ENCODE measurements around the gene DYRK3.

DYRK3 gene

DNA sequence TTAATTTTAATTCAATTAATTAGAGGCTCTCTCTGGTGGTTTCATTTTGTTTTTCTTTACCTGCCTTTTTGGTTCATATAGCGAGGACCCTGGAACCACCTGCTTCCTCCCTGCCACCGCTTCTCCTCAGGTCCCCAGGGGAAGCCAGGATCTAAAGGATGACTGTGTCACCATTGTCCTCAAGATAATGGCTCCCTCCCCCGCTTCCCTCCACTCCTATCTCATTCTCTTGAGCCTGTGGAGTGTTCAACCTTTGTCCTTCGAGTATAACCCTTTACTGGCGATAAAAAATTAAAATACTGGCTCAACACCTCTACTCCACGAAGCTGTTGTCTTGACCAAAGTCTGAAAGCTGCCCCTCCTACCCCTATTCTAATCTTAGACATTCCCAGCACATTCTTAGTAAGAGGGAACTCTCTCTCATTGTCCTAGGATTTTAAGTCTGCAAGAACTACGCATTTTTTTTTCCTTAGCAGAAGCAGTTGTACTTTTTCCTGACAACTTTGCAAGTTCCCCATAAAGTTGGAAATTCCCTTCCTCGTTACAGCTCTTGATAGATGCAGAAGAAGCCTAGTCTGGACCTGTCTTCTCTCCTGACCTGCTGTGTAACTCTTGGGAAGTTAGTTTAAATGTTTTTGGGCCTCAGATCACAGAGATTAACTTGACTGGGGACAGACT is 36.8 kb downstream of the DYRK3 start:
- WGBS, 2 experiments (ENCODE audit: insufficient coverage in 2 of 2), result 47 to 61% methylated on average over 7 of the region's 8 CpGs
- no peaks in the 10 kb centered on the region for H3K36me3 ChIP-seq (ENCODE audit: control insufficient read depth, insufficient read depth, low read length)
- no peaks in the 10 kb centered on the region for H3K9me3 ChIP-seq (ENCODE audit: control insufficient read depth, low read length)
- no peak overlapping the region for H3K4me3 ChIP-seq (ENCODE audit: extremely low read depth, insufficient read depth, low read length, poor library complexity, severe bottlenecking)
- peaks cover 14% of the 10 kb centered on the region for H3K4me1 ChIP-seq (ENCODE audit: control insufficient read depth, insufficient read depth, low read length, poor library complexity, severe bottlenecking)
- peak overlapping the region; percentile 58 for H3K27ac ChIP-seq (ENCODE audit: low read depth, low read length, severe bottlenecking)

DNA sequence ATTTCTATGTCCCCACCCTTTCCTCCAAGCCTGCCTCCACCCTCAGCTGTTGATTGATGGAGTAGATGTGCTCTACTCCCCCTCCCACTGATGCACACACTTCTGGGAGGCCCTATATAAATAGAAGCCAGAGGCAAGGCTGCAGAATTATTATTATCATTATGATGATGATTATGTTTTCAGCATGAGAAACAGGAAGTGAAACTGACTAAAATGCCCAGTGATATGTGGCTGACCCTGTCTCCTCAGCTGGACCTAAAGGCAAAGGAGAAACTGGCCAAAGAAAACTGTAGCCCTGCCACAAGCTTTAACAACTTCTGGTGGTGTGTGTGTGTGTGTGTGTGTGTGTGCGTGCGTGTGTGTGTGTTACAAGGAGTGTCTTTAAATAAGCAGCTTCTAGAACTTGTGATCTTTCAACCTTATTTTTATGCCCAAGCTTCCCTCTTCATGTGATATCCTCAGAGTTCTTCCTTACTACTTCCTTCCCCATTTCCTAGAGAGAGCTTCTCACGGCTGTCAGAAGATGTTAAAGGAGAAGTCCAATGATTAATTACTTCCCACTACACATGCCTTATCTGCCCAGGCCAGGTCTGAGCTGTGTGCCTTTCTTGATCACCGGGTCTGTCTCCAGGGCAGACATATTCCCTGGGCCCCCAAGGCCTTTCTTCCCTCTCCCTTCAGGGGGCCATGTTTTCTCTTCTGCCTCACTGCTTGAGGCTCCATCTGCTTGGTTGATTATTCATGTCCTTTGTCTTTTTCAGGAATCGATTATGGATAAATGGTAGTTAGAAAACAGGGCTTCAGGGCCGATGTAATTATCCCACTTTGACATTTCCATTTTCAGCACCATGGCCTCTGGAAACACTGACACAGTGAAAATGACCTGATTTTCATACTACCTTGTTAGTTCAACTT is 37.8 kb downstream of the DYRK3 start:
- WGBS, 2 experiments (ENCODE audit: insufficient coverage in 2 of 2), result 0 to 13% methylated on average over 1 of the region's 6 CpGs
- Histone ChIP-seq H3K4me3 (ENCODE audit: extremely low read depth, insufficient read depth, low read length, poor library complexity, severe bottlenecking) (no peak overlapping the region), H3K9me3 (ENCODE audit: control insufficient read depth, low read length) (no peaks in the 10 kb centered on the region), H3K4me1 (ENCODE audit: control insufficient read depth, insufficient read depth, low read length, poor library complexity, severe bottlenecking) (peaks cover 14% of the 10 kb centered on the region), H3K36me3 (ENCODE audit: control insufficient read depth, insufficient read depth, low read length) (no peaks in the 10 kb centered on the region), H3K27ac (ENCODE audit: low read depth, low read length, severe bottlenecking) (peak overlapping the region; percentile 6)

DNA sequence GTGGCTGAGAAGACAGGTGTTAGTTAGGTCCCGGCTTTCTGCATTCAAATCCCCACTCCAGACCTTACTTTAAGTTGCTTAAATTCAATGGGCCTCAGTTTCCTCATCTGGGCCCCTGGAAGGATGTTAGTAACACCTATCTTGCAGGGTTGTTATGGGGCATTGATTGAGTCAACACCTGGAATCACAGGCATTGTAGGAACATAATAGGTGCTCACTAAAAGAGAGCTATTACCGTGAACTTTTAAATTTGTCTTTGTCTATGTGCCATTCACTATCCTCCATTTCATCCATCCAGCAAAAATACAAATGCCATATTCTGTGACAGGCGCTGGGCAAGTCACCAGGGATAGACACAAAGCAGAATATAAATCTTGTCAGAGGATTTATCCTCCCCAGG is 38.9 kb downstream of the DYRK3 start:
- Histone ChIP-seq H3K36me3 (ENCODE audit: control insufficient read depth, insufficient read depth, low read length) (no peaks in the 10 kb centered on the region), H3K9me3 (ENCODE audit: control insufficient read depth, low read length) (no peaks in the 10 kb centered on the region), H3K4me1 (ENCODE audit: control insufficient read depth, insufficient read depth, low read length, poor library complexity, severe bottlenecking) (peaks cover 14% of the 10 kb centered on the region), H3K4me3 (ENCODE audit: extremely low read depth, insufficient read depth, low read length, poor library complexity, severe bottlenecking) (no peak overlapping the region), H3K27ac (ENCODE audit: low read depth, low read length, severe bottlenecking) (no peak overlapping the region)
- 90 to 100% methylated on average over 1 to 2 of the region's 3 CpGs for WGBS, 2 experiments (ENCODE audit: insufficient coverage in 2 of 2)

DNA sequence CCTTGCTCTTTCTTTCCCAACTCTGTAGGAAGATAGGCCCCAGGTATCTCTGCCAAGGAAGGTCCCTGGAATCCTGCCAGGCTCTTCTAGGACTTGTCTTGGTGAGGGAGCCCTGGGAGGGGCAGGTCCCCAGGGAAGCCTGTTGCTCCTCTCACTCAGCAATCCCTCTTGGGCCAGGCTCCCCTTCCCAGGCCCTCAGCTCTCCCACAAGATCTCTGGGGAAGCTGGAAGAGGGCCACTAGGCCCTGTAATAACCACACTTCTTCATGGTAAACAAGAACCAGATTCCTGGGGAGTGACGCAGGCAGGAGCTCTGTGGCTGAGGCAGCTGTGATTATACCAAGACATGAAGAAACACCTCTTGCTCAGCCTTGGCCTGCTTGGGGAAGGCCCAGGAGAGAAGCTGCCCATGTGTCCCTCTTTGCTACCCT is 39.4 kb downstream of the DYRK3 start:
- Histone ChIP-seq H3K36me3 (ENCODE audit: control insufficient read depth, insufficient read depth, low read length) (no peaks in the 10 kb centered on the region), H3K4me3 (ENCODE audit: extremely low read depth, insufficient read depth, low read length, poor library complexity, severe bottlenecking) (no peak overlapping the region)
- WGBS, 2 experiments (ENCODE audit: insufficient coverage in 2 of 2), result 67 to 100% methylated on average over 1 of the region's 1 CpG

DNA sequence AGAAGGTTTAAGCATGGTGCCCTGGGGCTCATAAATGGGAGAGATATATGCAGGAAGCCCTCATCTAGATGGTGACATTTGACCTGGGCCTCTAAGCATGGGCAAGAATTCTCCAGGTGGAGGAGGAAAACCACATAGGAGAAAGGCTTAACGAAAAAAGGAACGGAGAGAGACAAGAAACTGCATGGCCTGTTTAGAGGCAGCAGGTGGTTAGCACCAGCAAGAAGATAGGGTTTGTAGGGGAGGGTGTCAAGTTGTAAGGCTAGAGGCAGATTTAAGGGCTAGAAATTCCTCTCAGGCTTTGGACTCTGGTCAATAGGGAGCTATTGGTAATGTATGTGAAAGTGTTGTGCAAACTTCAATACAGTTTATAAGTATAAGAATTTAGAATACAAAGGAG is 41.2 kb downstream of the DYRK3 start:
- Histone ChIP-seq H3K36me3 (ENCODE audit: control insufficient read depth, insufficient read depth, low read length) (no peaks in the 10 kb centered on the region), H3K9me3 (ENCODE audit: control insufficient read depth, low read length) (no peaks in the 10 kb centered on the region), H3K4me1 (ENCODE audit: control insufficient read depth, insufficient read depth, low read length, poor library complexity, severe bottlenecking) (peaks cover 14% of the 10 kb centered on the region), H3K4me3 (ENCODE audit: extremely low read depth, insufficient read depth, low read length, poor library complexity, severe bottlenecking) (no peak overlapping the region), H3K27ac (ENCODE audit: low read depth, low read length, severe bottlenecking) (no peak overlapping the region)
- 88 to 92% methylated on average over 2 of the region's 2 CpGs for WGBS, 2 experiments (ENCODE audit: insufficient coverage in 2 of 2)

More for the DNA sequence above, 39.4 kb downstream of the DYRK3 start:
- Histone ChIP-seq H3K9me3 (ENCODE audit: control insufficient read depth, low read length) (no peaks in the 10 kb centered on the region), H3K4me1 (ENCODE audit: control insufficient read depth, insufficient read depth, low read length, poor library complexity, severe bottlenecking) (peaks cover 14% of the 10 kb centered on the region), H3K27ac (ENCODE audit: low read depth, low read length, severe bottlenecking) (peak overlapping the region; percentile 13)

DNA sequence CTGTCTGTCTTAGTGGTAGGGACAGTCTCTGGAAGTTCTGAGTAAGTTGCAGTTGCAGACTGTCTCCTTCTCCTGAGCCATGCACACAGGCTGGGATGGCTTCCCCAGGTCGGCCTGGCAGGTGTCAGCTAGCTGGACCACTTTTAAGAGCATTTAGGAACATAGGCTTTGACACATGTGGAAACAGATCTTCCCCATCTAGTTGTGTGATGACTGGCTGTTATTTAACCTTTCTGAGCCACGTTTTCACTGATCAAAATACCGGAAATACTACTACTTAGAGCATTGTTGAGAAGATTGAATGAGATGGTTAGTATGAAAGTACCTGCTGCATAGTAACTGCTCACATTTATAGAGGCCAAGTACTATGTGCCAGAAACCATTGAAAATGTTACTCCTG is 43.2 kb downstream of the DYRK3 start:
- no peak overlapping the region for H3K27ac ChIP-seq (ENCODE audit: low read depth, low read length, severe bottlenecking)
- no peak overlapping the region for H3K4me3 ChIP-seq (ENCODE audit: extremely low read depth, insufficient read depth, low read length, poor library complexity, severe bottlenecking)
- H3K36me3 ChIP-seq (ENCODE audit: control insufficient read depth, insufficient read depth, low read length), result no peaks in the 10 kb centered on the region
- 90% methylated on average over 2 of the region's 3 CpGs; no CpG with 5 or more reads in 1 of the 2 experiments for WGBS, 2 experiments (ENCODE audit: insufficient coverage in 2 of 2)
- H3K4me1 ChIP-seq (ENCODE audit: control insufficient read depth, insufficient read depth, low read length, poor library complexity, severe bottlenecking), result peaks cover 6% of the 10 kb centered on the region
- no peaks in the 10 kb centered on the region for H3K9me3 ChIP-seq (ENCODE audit: control insufficient read depth, low read length)

DNA sequence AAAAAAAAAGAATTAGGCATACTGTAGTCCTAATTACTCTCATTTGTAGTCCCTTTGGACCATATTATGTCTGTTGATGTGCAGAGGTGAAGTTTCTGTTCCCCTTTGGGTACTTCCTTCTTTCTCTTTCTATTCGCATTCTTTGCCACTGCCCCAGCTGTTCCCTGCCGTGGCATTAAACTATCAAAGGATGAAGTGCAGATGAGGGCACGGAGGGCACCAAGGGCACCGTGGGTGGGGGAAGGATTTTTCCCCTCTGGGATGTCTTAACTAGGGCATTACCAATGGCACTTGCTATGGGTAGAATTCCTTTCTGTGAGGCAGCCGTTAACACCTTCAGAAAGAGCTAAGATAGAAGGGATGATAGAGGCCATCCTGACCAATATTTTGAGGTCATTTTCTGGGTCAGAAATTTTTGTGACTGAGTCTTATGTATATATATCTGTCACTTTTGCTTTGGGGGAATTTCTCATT is 44.4 kb downstream of the DYRK3 start:
- WGBS, 2 experiments (ENCODE audit: insufficient coverage in 2 of 2), result 42 to 83% methylated on average over 1 to 3 of the region's 5 CpGs

DNA sequence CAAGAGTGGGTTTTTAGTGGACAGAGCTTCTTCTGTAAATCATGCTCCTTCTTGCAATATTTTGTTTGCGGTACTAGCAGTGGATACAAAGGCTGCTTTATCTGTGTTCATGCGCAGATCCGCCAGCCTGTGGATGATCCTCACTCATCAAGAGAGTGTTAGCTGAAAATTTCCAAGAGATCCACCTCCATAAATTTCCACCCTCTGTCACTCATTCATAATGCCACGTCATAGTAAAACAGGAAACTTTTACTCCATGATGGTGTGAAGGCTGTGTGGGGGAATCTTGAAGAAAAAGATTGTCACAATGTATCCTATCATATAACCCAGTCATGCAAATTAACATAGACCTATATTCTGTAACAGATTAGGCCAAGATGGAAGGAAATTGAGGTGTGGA is 44.9 kb downstream of the DYRK3 start:
- Histone ChIP-seq H3K4me3 (ENCODE audit: extremely low read depth, insufficient read depth, low read length, poor library complexity, severe bottlenecking) (no peak overlapping the region), H3K4me1 (ENCODE audit: control insufficient read depth, insufficient read depth, low read length, poor library complexity, severe bottlenecking) (peaks cover 2% of the 10 kb centered on the region), H3K9me3 (ENCODE audit: control insufficient read depth, low read length) (no peaks in the 10 kb centered on the region), H3K27ac (ENCODE audit: low read depth, low read length, severe bottlenecking) (no peak overlapping the region), H3K36me3 (ENCODE audit: control insufficient read depth, insufficient read depth, low read length) (no peaks in the 10 kb centered on the region)
- WGBS, 2 experiments (ENCODE audit: insufficient coverage in 2 of 2), result 100% methylated on average over 1 to 2 of the region's 4 CpGs

More for the DNA sequence above, 44.4 kb downstream of the DYRK3 start:
- Histone ChIP-seq H3K27ac (ENCODE audit: low read depth, low read length, severe bottlenecking) (no peak overlapping the region), H3K4me1 (ENCODE audit: control insufficient read depth, insufficient read depth, low read length, poor library complexity, severe bottlenecking) (peaks cover 6% of the 10 kb centered on the region), H3K36me3 (ENCODE audit: control insufficient read depth, insufficient read depth, low read length) (no peaks in the 10 kb centered on the region), H3K9me3 (ENCODE audit: control insufficient read depth, low read length) (no peaks in the 10 kb centered on the region), H3K4me3 (ENCODE audit: extremely low read depth, insufficient read depth, low read length, poor library complexity, severe bottlenecking) (no peak overlapping the region)

DNA sequence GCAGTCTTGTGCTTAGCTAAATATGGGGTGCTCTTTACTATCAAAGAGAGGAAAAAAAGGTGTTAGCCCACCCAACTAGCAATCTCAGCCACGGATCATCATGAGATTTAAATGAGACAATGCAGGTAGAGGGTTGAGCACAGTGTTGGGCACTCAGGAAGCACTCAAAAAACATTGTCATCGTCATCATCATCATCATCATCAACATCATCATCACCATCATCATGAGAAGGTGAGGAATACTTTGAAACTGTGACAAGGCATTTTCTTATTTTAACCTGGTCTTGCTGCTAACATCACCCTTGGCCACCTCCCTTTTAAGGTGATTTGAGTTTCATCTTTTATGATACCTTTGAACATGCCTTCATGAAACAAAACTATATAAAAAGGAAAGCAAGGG is 46.0 kb downstream of the DYRK3 start:
- H3K36me3 ChIP-seq (ENCODE audit: control insufficient read depth, insufficient read depth, low read length), result no peaks in the 10 kb centered on the region
- no peak overlapping the region for H3K27ac ChIP-seq (ENCODE audit: low read depth, low read length, severe bottlenecking)
- H3K4me3 ChIP-seq (ENCODE audit: extremely low read depth, insufficient read depth, low read length, poor library complexity, severe bottlenecking), result no peak overlapping the region
- 60% methylated on average over 1 of the region's 2 CpGs; no CpG with 5 or more reads in 1 of the 2 experiments for WGBS, 2 experiments (ENCODE audit: insufficient coverage in 2 of 2)
- H3K4me1 ChIP-seq (ENCODE audit: control insufficient read depth, insufficient read depth, low read length, poor library complexity, severe bottlenecking), result no peaks in the 10 kb centered on the region
- H3K9me3 ChIP-seq (ENCODE audit: control insufficient read depth, low read length), result no peaks in the 10 kb centered on the region

DNA sequence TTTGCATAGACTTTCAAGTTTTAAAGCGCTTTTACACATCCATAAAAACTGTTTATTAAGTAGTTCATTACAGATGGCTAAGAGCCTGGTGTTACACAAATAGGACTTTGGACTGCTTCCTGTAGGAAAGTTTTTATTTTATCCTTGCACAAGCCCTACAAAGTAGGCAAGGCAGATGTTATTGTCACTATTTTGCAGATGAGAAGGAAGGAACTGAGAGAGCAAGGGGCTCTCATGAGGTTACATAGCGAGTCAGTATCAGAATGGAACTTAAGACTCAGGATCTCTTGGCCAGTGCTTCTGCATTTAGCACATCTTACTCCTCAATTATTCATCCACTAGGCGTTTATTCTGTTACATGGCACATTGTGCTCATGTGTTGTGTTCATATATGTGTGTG is 46.8 kb downstream of the DYRK3 start:
- H3K27ac ChIP-seq (ENCODE audit: low read depth, low read length, severe bottlenecking), result no peak overlapping the region
- no peak overlapping the region for H3K4me3 ChIP-seq (ENCODE audit: extremely low read depth, insufficient read depth, low read length, poor library complexity, severe bottlenecking)
- peaks cover 4% of the 10 kb centered on the region for H3K4me1 ChIP-seq (ENCODE audit: control insufficient read depth, insufficient read depth, low read length, poor library complexity, severe bottlenecking)
- H3K36me3 ChIP-seq (ENCODE audit: control insufficient read depth, insufficient read depth, low read length), result no peaks in the 10 kb centered on the region
- H3K9me3 ChIP-seq (ENCODE audit: control insufficient read depth, low read length), result no peaks in the 10 kb centered on the region
- 80% methylated on average over 1 of the region's 3 CpGs; no CpG with 5 or more reads in 1 of the 2 experiments for WGBS, 2 experiments (ENCODE audit: insufficient coverage in 2 of 2)
